ENCODE results near the gene CDH4. TPM values are rescaled to one million over a fixed set of nuclear protein-coding genes. Genes with fewer than 3 reads are reported as not detected.

CDH4 gene
- total and polyA plus RNA-seq, 2 donors (not counting 1 experiment from before 2014, with no cell fraction given) = not detected

GRCh38 chr20:61754976-61755778 is 503.1 kb downstream of the CDH4 start:
- no peak overlapping the region for H3K27ac ChIP-seq (ENCODE audit: low read length in 2 of 2)
- H4K20me1 ChIP-seq (ENCODE audit: control insufficient read depth, insufficient read depth, low read length, poor library complexity, severe bottlenecking) = no peaks in the 10 kb centered on the region
- H3K9ac ChIP-seq (ENCODE audit: low read length) = no peak overlapping the region
- H3K27ac Mint-ChIP-seq = no peak overlapping the region
- no peak overlapping the region for H2AFZ ChIP-seq (ENCODE audit: insufficient read depth, low read depth, low read length, poor library complexity, severe bottlenecking)
- no peaks in the 10 kb centered on the region for H3K36me3 ChIP-seq (replicated peaks in 1 of 2; ENCODE audit: control extremely low read depth in 1 of 2, control insufficient read depth in 1 of 2, extremely low read depth in 1 of 2, insufficient read depth in 2 of 2, low read length in 1 of 2)
- TF ChIP-seq EZH2 (IDR thresholded peaks at IDR 0.05; ENCODE audit: borderline replicate concordance, insufficient read depth, low read depth, low read length, poor library complexity, severe bottlenecking) (no peak), CTCF (IDR thresholded peaks at IDR 0.05) (no peak)
- no peak overlapping the region for H3K4me3 Mint-ChIP-seq
- ATAC-seq (ENCODE audit: low read depth) (no peak), DNase-seq (no peak)
- H3K27me3 ChIP-seq (replicated peaks in 1 of 4; ENCODE audit: control extremely low read depth in 1 of 4, control insufficient read depth in 3 of 4, insufficient read depth in 4 of 4, low read length in 3 of 4) = no peaks in the 10 kb centered on the region
- H3K4me1 Mint-ChIP-seq = no peaks in the 10 kb centered on the region
- H3K4me2 ChIP-seq (replicated peaks; ENCODE audit: low read depth, low read length, poor library complexity, severe bottlenecking) = no peak overlapping the region
- H3K27me3 Mint-ChIP-seq = no peaks in the 10 kb centered on the region
- no peak overlapping the region for H3K4me3 ChIP-seq (ENCODE audit: control extremely low read depth in 1 of 5, extremely low read depth in 1 of 5, insufficient read depth in 1 of 5, low read depth in 2 of 5, low read length in 4 of 5)
- intact Hi-C loops (cut with micrococcal nuclease) = no loop called here
- H3K4me1 ChIP-seq (ENCODE audit: control insufficient read depth in 2 of 2, insufficient read depth in 2 of 2, low read length in 2 of 2) = no peaks in the 10 kb centered on the region
- peaks cover 0 to 13% (median under 1%) of the 10 kb centered on the region in 3 donors for H3K9me3 ChIP-seq (ENCODE audit: control extremely low read depth in 1 of 3, control insufficient read depth in 2 of 3, insufficient read depth in 1 of 3, low read length in 2 of 3)
- ChIA-PET POLR2A (no interaction called here), CTCF (no interaction called here)
- H3K79me2 ChIP-seq (ENCODE audit: control insufficient read depth, insufficient read depth, low read length) = no peaks in the 10 kb centered on the region
- H3K9me3 Mint-ChIP-seq (ENCODE audit: insufficient read depth) = peaks cover 8% of the 10 kb centered on the region
- WGBS (ENCODE audit: insufficient coverage) = 86% methylated on average over 7 of the region's 12 CpGs

All from B cell (primary cell).